Smooth muscle cell of the brain vasculature (primary cell): ENCODE measurements around the gene B3GALT5.
"Not testable (repeated sequence)": the region's sequence is repeated elsewhere in the genome, so short reads cannot be mapped to it uniquely, and the experiment has no call there.

ENCODE experiments used
- DNase-seq: peaks from one replicate; pipeline ENCODE4 v3.0.0-alpha.2; 2012; ENCODE audit warnings: low read depth, low spot score

B3GALT5 gene, protein sequence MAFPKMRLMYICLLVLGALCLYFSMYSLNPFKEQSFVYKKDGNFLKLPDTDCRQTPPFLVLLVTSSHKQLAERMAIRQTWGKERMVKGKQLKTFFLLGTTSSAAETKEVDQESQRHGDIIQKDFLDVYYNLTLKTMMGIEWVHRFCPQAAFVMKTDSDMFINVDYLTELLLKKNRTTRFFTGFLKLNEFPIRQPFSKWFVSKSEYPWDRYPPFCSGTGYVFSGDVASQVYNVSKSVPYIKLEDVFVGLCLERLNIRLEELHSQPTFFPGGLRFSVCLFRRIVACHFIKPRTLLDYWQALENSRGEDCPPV

DNA sequence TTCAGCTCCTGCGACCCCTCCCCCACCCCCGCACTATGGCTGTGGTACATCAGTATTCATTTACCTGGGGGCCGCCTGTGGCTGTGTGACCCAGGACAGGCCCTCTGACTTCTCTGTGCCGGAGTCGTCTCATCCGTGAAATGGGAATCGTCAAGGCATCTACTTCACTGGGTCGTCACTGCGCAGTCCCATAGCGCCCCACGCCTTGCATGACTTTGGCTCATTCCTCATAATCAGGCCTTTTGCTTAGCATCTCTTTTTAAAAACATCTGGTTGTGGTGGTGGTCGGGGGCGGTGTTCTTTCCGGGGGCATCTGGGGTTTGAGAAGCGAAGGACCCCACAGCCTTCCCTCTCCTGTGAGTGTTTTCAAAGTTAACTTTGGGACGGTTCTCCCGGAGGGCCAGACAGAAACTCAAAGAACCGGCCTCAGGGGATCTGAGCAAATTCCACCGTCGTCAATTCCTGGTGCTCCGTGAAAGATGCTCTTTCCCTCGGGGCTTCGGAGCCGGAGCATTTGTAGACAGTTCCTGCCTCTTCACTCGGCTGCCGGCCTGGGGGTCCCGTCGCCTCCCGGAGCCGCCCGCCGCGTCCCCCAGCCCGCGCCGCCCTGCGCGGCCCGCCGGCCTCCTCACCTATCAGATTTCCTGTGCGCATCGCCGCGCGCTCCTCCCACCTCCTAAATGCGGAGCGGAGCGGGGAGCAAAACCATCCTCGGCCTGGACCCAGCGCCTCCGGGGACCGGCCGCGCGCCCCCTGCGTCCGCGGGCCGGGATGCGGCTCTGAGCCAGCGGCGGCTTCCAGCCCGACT is at the start of gene B3GALT5:
B3GALT5 (plus strand) TSS at position 708 of the 808 bp plus-strand sequence. CDS start 47,620 bp downstream, outside the sequence.
- DNase-seq = no peak

DNA sequence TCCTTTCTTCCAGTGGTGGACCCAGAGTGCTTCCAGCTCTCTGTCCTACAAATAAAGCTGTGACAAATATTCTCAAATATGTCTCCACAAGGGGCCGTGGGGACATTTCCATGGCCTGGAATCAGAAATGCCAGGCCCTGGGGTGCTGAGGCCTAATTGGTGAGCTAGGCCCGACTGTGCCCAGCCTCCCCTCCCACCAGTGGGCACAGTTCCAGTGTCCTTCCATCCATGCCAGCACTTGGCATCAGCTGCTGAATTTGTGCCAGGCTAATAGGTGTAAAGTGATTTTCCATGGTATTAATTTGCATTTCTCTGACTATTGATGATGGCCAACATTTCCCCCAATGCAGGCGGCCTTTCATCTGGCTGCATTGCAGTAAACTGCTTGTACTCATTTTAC is 48.5 kb upstream of the B3GALT5 start:
- no peak for DNase-seq

DNA sequence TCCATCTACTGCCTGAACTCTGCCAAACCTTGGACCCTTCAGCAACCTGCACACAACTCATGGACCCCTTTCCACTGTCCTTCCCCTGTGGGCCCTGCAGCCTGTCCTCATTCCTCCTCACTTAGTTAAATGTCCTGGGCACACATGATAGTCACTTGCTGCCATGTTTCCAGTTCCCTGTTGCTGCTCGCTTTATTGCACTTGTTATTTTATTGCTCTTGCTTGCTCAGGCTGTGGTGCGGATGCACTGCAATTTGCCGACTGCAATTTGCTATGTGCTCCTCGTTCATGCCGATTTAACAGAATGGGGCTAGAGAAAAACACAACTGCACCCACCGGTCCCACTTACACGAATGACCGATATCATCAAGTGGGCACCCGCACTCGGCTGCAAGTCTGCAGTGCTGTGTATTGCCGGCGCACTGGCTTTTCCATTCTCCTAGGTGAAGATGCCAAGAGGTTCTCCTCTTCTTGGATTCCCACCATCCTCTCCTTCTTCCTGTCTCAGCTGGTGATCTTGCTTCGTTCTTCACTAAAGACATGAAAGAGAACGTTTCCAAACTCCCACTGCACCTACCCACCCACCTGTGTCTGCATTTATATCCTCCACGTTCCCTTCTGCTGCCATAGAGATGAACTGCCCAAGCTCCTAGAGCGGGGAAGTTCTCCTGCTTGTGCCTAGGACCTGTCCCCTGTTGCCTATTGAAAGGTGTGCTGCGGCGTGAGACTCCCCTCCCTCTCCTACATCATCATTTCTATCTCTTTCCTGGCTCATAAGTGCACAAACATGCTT is 45.4 kb upstream of the B3GALT5 start:
- DNase-seq = no peak

DNA sequence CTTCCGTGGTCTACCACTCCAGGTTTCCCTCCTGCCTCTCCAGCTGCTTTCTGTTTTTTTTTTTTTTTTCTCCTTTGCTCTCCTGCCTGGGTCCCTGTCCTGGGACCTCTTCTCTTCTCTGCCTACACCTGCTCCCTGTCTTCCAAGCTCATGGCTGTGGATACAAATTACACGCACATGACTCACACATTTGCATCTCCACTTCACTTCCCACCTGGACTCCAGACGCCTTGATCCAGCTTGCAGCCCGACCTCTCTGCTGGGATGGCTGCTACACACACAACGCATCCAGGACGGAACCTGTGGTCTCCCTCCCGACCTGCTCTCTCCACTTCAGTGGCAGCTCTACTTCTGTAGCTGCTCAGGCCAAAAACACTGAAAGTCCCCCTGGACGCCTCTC is 44.4 kb upstream of the B3GALT5 start:
- DNase-seq = no peak

DNA sequence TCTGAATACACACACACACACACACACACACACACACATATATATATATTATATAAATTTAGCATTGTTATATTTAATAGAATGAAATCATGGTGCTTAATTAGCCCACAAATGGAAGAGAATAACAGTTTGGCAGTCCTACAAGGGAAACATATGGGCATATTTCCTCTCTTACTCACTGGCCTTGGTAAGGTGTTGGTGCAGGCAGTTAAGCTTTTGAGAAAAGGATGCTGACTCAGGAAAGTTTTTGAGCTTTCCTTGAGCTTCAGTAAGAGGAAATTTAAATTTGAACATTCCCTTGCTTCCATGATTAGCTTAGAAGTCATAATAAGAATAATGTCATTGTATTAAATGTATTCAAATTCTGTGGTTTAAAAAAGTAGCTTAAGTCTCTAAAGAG is 37.0 kb upstream of the B3GALT5 start:
- no peak for DNase-seq

DNA sequence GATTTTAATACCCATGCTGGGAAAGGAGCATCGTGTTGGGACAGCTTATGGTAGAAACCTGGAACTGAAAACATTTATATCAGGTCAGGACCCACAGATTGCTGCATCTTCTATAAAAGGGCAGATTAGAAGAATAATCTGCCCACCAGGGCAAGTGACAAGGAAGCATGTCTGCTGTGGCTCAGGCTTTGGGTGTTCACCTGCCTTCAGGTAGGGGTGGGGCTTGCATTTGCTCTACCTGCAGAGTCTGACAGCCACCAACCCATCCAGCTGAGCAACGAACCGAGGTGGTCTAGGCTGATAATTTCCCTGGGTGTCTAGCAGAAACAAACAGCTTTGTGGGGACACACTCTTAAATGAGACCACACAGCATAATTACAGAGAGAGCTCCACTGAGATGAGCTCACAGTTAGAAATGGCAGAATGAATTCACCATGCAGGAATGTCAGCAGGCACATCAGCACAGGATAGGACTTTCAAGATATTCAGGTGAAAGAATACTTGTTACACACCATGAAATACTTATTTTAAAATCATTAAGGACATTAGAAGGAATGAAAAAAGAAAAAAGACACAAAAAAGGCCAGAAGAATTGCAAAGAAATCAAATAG is 36.1 kb upstream of the B3GALT5 start:
- DNase-seq = no peak

DNA sequence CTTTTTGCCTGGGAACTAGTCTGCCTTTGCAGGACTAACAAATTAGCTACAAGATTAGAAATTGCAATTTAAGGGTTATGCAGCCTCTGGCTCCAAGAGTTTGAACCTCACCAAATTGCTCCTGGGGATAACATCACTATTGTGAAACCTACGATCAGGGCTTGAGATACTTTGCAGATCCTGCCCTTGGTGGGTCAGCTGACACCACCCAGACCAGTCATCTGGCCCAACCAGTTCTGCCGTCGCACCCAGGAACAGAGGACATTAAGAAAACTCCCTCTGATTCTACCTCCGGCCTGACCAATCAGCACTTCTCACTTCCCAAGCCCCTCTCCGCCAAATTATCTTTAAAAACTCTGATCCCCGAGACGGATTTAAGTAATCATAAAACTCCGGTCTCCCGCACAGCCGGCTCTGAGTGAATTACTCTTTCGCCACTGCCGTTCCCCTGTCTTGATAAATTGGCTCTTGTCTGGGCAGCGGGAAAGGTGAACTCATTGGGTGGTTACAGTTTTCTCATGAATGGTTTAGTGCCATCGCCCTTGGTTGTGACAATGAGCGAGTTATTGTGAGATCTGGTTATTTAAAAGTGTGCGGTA is 32.9 kb upstream of the B3GALT5 start:
- DNase-seq = no peak

DNA sequence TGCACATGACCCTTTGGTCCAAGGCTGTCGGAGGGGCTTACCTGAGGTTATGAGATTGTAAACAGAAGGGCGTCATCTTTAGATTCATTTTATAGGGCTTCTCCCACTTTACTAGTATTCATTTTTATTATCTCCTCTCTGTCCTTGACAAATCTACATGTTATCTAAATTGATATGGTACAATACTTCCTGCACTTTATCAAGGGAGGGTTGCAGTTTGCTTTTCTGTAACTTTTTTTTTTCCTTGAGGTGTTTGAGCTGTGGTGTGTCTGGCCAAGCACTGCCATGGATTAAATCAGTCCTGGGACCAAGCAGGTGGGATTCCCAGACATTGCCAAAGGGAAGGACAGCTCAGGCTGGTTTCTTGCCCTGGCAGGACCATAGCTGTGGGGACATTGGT is 32.0 kb upstream of the B3GALT5 start:
- no peak for DNase-seq

DNA sequence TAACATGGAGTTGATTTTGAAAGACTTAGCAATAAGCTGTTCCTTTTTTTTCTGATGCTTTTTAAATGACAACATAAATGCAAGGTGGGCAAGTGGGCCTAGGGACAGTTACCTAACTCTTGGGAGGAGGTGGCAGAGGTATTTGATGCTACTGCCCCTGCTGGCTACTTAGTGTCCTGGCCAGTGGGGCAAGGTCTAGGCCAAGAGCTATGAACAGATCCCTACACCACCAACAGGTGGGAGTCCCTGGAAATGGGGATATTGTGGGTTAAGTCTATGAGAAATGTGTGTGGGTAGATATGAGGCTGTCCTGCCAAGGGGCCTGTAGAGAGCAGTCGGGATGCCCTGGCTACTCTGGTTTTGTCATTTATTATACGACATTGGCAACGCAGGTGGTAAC is 31.3 kb upstream of the B3GALT5 start:
- DNase-seq = no peak

DNA sequence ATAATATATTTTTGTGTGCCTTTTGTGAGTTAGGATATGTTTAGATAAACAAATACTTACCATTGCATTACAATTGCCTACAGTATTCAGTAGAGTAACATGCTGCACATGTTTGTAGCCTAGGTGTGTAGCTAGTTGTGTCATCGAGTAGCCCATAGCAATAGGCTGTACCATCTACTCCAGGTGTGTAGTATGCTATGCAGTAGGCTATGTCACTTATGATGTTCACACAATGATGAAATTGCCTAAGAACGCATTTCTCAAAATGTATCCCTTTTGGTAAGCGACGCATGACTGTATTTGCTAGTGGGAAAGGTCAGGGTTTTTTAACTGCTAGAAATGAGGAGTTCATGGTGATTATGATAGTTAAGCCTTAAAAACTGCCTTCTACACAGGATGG is 30.0 kb upstream of the B3GALT5 start:
- DNase-seq = no peak

DNA sequence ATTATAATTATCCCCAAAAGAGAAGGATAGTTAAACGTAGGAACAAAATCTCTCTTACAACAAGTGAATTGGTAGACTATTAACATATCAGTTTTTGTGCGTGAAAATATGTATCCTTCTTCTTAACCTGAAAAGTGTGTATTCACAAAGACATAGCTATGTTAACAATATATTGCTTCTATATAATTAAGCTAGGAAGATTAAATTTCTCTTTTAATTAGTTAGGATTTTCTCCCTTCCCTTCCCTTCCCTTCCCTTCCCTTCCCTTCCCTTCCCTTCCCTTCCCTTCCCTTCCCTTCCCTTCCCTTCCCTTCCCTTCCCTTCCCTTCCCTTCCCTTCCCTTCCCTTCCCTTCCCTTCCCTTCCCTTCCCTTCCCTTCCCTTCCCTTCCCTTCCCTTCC is 29.2 kb upstream of the B3GALT5 start:
- not testable (repeated sequence) for DNase-seq

DNA sequence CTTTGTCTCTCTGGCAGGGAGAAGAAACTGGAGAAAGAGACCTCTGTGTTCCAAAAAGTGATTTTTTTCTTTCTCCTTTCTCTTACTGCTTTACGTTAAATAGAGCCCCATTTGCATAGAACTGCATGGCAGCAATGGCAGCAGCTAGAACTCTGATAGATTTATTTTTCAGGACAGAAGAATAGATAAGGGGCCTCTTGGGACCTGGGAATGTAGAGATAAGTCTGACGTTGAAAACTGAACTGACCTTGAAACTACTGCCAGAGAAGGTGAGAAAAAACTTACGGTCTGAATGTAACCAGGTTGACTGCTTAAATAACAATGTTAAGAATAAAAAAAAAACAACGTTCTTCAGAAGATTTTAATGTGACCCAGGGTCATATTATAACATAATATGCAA is 25.4 kb upstream of the B3GALT5 start:
- no peak for DNase-seq

DNA sequence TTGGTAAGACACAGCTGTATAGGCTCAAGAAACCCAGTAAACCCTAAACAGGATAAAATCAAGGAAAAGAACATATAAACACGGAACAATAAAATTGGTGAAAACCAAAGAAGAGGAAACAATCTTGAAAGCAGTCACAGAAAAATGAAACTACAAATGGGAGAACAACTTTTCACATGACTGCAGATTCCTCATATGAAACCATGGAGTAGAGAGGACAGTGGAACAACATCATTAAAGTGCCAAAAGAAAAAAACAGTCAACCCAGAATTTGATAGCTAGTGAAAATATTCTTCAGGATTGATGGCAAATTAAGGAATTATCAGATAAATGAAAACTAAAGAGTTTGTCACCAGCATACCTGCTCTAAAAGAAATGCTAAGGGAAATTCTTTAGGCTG is 23.9 kb upstream of the B3GALT5 start:
- no peak for DNase-seq

DNA sequence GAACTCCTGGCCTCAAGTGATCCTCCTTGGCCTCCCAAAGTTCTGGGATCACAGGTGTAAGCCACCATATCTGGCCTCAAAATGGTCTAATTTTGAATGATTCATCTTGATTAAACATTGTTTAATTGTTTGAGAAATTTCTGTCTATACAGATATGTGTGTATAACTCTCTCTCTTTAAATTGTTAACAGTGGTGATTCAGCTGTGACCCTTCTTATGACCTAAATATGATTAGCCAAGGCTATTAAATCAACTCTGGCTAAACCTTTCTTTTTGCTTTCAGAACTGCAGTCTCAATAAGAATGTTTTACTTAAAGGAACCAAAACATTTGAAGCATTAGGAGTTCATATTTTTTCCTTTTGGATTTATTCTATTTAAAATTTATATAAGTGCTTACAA is 19.2 kb upstream of the B3GALT5 start:
- DNase-seq = no peak

DNA sequence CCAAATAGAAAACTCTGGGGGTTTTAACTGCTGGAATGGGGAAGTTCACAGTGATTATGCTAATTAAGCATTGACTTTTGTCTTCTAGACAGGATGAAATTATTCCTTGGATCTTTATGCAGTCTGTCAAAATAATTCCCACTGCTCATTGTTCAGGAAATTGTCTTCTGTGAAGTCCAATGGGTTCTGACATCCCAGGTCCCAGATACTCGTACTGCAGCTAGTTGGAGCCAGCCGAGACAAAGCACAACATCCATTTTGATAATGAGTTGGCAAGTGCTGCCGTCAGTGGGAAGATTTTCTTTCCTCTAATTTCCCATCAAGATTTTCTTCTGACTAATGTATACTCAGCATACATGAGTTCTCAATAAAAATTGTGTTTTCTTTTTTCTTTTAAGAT is 17.3 kb upstream of the B3GALT5 start:
- no peak for DNase-seq

DNA sequence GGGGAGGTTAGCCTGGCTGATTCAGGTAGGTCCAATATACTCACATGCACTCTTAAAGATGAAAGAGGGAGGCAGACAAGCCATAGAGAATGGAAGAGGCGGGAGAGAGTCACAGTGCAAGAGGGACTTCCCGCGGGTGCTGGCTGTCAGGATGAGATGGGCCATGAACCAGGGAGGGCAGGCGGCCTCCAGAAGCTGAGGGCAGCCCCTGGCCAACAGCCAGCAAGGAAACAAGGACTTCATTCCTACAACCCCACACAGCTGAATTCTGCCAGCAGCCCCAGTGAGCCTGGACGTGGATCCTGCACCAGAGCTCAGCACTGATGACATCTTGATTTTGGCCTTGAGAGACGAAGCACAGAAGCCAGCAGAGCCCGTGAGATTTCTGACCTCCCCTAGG is 15.1 kb upstream of the B3GALT5 start:
- DNase-seq = no peak

DNA sequence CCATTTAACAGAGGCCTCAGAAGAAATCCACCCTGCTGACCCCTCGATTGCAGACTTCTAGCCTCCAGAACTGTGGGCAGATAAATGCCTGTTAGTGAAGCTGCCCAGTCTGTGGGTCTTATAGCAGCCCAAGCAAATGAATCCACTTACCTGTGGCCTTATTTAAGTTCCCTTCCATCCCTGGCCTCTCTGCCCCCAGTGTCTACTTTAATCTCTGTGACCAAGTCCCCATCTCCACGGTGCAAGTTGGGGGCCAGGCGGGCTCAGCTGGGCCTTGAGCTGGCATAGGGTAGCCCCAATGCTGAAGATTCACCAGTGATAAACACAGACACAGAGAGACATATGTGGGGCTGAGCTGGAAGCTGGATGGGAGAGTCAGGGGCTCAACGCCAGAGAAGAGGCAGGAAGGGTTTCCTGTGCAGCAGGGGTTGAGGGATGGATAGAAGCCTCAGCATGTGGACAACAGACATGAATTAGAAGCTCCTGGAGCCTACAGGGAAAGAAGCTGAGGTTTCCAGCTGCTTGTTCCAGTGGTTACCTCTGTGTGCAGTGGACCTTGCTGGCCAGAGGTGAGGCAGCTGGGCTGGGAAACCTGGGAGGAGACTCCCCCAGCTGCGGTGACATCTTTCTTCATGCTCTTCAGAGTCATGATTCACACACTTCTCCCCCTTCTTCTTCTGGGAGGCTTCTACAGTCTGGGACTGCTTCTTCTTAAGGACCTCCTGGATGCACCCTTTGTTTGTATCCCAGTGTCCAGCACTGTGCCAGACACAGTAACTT is 13.4 kb upstream of the B3GALT5 start:
- no peak for DNase-seq

DNA sequence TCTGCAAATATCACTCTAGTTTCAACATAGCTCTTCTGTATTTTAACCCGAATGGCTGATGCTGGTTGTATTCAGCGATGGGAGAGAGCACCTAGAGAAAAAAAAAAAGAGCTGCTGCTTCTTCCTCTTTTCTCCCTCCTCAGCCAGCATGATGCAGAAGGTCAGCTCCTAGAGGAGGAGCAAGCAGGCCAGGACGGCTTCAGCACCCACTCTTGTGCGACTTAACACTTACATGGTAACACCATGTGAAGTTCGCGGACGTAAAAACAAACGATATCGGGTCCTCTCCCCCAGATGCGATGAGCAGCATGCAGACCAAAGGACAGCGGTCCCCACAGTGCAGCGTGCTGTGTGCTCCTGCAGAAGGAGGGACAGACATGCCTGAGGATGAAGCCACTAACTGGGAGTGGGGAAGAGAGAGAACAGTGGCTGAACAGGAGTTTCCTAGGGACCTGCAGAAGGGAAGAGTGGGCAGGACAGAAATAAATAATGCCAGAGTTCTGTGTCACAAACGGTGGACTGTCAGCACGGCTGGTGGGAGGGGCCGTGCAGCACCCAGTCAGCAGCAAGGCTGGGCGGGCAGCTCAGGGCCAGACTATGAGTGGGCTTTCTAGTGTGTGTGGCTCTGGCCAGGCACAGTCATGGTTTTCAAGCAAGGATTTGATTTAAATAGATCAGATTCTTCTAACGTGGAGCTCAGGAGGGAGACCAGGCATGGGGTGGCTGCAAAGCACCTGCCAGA is 11.4 kb upstream of the B3GALT5 start:
- DNase-seq = no peak

DNA sequence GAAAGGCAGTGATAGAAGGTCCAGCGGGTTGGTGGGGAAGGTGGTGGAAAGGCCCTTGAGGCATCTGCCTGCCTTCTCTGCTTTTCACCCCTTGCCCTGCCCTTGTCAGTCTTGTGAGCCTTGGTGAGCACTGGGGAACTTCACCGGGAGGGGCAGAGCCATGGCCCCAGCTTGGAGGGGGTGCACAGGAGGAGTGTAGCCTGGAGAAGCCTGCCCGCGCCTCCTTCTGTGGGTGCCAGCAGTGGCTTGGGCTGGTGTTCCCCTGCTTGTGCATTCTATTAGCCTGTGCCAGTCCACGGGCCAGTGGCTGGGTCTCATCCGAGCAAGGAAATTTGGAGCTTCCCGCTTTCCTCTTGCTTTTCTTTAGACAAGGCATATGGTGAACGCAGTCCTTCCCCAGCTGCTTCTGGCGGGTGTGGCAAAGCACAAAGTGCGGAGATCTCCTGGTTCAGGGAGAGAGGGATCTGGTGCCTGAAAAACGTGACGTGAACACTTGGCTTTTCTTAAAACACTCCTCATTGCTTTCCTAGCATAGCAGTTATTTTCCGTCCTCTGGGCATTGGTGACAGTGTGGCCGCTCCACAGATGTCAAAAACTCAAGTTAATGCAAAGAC is 10.6 kb upstream of the B3GALT5 start:
- no peak for DNase-seq

DNA sequence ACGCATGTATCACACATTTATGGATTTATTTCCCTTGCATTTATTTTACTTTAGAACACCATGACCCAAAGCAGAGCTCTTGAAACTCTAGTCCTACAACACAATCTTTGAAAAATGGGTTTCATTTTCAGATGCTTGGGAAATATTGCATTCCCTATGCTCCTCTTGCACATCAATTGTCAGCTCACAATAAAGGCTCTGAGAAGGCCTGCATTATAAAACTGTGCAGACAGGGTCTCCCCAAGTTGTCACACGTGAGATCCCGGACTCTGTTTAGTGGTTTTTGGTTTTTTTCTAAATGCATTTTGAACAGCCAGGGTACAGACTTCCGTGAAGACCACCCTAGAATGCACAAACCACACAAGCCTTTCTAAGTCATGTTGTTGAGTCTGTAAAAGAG is 9.9 kb upstream of the B3GALT5 start:
- no peak for DNase-seq
